ENCODE measurements around the gene FGF8. TPM values are rescaled to one million over a fixed set of nuclear protein-coding genes. Genes with fewer than 3 reads are reported as not detected.
A peak's percentile ranks its signal among the peaks of the same experiment; 100 is the strongest.

Gene FGF8
- total and polyA plus RNA-seq, 7 donors: not detected

DNA sequence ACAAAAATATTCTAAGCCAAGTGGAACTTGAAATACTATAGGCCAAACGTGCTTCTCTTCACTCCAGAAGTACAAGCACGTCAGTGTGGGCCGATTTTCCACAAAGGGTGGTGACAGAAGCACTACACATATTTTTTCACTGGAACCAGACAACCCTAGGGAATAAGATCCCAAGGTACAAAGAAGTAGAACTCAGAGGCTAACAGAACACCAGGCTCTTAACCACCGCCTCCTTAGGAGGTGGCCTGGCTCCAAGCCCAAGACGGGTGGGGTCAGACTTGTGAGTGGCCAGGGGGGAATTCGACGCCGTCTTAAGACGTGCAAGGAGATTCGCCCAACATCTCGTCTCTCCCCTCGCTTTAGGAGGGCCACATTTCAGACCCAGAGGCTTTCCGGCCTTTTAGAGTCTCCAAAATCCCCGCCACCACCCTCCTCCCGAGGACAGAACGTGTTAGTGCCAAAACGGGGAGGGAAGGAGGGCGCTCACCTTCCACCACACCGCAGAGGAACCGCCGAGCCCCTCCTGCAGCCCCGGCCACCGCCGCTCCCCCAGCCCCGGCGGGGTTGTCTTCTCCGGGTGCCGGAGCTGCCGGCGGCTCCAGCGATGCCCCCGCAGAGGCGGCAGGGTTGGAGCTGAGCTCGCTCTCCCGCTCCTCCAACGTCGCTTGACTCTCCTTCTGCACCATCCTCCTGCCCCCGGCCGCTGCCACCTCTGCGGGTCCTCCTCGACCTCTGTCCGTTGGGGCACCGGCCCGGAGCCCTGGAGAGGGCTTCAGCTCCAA lies 41.6 kb upstream of the FGF8 start:
- DNase-seq (peak; percentile 86 to 96), ATAC-seq (peak; percentile 17 to 68 (median 56))
- intact Hi-C loops (cut with DNase I): loop anchor here (5.0 kb wide), 2 partner anchors 335 to 825 kb away; partner anchors contain the start of genes NOLC1 (in 1 of the 2) and TRIM8 (in 1 of the 2)
- H3K4me1 ChIP-seq: peaks cover 39% of the 10 kb centered on the region
- peaks cover 0 to under 1% of the 10 kb centered on the region in 2 donors for H3K36me3 ChIP-seq (ENCODE audit: insufficient read depth in 1 of 2, low read depth in 1 of 2)
- H3K27ac ChIP-seq: peak overlapping the region; percentile 93
- 0 to 1% (median 0%) methylated on average over 40 to 44 of the region's 44 CpGs for WGBS, 3 donors
- H3K9me3 ChIP-seq: no peaks in the 10 kb centered on the region
- H3K4me3 ChIP-seq: peak overlapping the region; percentile 93
- TF ChIP-seq, protein P1, sequence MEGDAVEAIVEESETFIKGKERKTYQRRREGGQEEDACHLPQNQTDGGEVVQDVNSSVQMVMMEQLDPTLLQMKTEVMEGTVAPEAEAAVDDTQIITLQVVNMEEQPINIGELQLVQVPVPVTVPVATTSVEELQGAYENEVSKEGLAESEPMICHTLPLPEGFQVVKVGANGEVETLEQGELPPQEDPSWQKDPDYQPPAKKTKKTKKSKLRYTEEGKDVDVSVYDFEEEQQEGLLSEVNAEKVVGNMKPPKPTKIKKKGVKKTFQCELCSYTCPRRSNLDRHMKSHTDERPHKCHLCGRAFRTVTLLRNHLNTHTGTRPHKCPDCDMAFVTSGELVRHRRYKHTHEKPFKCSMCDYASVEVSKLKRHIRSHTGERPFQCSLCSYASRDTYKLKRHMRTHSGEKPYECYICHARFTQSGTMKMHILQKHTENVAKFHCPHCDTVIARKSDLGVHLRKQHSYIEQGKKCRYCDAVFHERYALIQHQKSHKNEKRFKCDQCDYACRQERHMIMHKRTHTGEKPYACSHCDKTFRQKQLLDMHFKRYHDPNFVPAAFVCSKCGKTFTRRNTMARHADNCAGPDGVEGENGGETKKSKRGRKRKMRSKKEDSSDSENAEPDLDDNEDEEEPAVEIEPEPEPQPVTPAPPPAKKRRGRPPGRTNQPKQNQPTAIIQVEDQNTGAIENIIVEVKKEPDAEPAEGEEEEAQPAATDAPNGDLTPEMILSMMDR (IDR thresholded peaks at IDR 0.05): no peak
- H3K27me3 ChIP-seq (ENCODE audit: insufficient read depth in 3 of 3, low read length in 2 of 3): no peaks in the 10 kb centered on the region

DNA sequence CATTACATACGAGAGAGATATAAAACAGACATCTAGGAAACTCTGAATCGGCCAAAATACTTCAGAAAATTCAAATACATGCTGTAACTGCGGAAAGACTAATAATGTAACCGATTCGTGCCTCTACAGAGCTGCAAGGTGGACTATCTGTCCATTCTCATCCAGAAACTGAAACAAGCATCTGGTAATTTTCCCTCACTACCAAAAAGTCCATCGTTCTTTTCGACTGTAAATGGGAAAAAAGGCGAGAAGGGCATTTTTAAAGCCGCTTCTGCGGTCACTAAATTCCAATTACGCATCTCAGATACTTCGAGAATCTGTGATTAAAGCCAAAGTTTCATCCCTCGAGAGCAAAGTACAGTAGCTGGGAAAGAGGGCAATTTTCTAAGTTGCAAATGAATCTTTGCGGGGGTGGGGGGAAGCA lies 41.0 kb upstream of the FGF8 start:
- intact Hi-C loops (cut with DNase I): loop anchor here (5.0 kb wide), 2 partner anchors 335 to 825 kb away; partner anchors contain the start of genes NOLC1 (in 1 of the 2) and TRIM8 (in 1 of the 2)
- 0 to 1% (median 0%) methylated on average over 14 of the region's 14 CpGs for WGBS, 3 donors
- Histone ChIP-seq H3K4me1 (peaks cover 45% of the 10 kb centered on the region), H3K4me3 (peak overlapping the region; percentile 93), H3K9me3 (no peaks in the 10 kb centered on the region), H3K36me3 (ENCODE audit: insufficient read depth in 1 of 2, low read depth in 1 of 2) (peaks cover 0 to 5% of the 10 kb centered on the region in 2 donors), H3K27ac (peak overlapping the region; percentile 93), H3K27me3 (ENCODE audit: insufficient read depth in 3 of 3, low read length in 2 of 3) (no peaks in the 10 kb centered on the region)
- no peak for ATAC-seq
- no peak for DNase-seq
- TF ChIP-seq, protein P1 (IDR thresholded peaks at IDR 0.05): no peak

DNA sequence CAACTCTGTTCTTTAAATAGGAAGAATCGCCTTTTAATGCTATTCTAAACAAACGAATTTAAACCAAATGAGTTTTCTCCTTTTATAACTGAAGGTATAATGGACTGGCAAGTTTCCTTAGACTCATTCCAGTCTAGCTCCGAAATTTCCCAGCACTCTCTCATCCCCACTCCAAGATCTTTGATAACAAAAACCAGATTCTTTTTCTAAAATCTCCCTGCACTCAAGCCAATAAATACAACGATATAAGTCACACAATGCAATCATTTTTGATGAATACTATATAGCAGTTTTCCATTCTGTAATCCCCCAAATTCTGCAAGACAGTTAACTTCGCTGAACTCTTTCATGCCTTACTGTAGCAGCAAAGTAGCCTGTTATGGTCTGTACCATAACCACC lies 40.5 kb upstream of the FGF8 start:
- Histone ChIP-seq H3K36me3 (ENCODE audit: insufficient read depth in 1 of 2, low read depth in 1 of 2) (peaks cover 0 to 10% of the 10 kb centered on the region in 2 donors), H3K27ac (peak overlapping the region; percentile 93), H3K9me3 (no peaks in the 10 kb centered on the region), H3K27me3 (ENCODE audit: insufficient read depth in 3 of 3, low read length in 2 of 3) (no peaks in the 10 kb centered on the region), H3K4me1 (peaks cover 49% of the 10 kb centered on the region), H3K4me3 (peak overlapping the region; percentile 93)
- no peak for DNase-seq
- TF ChIP-seq, protein P1 (IDR thresholded peaks at IDR 0.05): no peak
- intact Hi-C loops (cut with DNase I): loop anchor here (5.0 kb wide), 2 partner anchors 336 to 826 kb away; partner anchors contain the start of genes NOLC1 (in 1 of the 2) and TRIM8 (in 1 of the 2)
- 1 to 2% (median 1%) methylated on average over 5 of the region's 5 CpGs for WGBS, 3 donors
- no peak for ATAC-seq

DNA sequence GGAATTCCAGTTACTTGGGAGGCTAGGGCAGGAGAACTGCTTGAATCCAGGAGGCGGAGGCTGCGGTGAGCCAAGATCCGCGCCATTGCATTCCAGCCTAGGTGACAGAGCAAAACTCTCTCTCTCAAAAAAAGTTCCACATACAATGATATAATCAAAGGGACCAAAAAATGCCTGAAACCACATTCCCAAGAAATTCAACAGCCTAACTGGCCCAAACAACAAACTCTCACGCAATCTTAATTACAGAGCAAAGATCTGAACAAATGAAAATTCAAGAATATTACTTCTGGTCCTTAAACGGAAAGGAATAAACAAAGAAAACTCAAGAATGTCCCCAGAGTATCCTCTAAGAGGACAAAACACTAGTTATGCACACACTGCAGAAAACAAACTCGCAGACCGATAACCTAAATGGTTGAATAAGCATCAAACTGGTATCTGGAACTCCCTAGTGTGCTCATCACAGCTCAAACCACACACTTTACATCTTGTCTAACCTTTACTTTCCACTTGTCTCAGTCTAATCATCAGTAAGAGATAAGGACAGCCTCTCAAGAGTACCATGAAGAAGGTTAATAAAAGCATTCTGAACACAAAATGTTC lies 38.7 kb upstream of the FGF8 start:
- peak overlapping the region; percentile 23 for H3K27ac ChIP-seq
- ATAC-seq (no peak), DNase-seq (no peak)
- peaks cover 48% of the 10 kb centered on the region for H3K4me1 ChIP-seq
- H3K9me3 ChIP-seq: no peaks in the 10 kb centered on the region
- peaks cover 0 to 29% of the 10 kb centered on the region in 2 donors for H3K36me3 ChIP-seq (ENCODE audit: insufficient read depth in 1 of 2, low read depth in 1 of 2)
- no peaks in the 10 kb centered on the region for H3K27me3 ChIP-seq (ENCODE audit: insufficient read depth in 3 of 3, low read length in 2 of 3)
- TF ChIP-seq, protein P1 (IDR thresholded peaks at IDR 0.05): no peak
- 61 to 71% (median 69%) methylated on average over 8 of the region's 8 CpGs for WGBS, 3 donors
- peak overlapping the region; percentile 93 for H3K4me3 ChIP-seq
- intact Hi-C loops (cut with DNase I): loop anchor here (5.0 kb wide), 2 partner anchors 338 to 828 kb away; partner anchors contain the start of genes NOLC1 (in 1 of the 2) and TRIM8 (in 1 of the 2)
